Brain microvascular endothelial cell (primary cell): ENCODE measurements around the gene FYN.

Experiments
- DNase-seq: peaks from one replicate; pipeline ENCODE4 v3.0.0-alpha.2; 2020
- H3K27ac ChIP-seq: fragments of 250-450 bp; sonication (Bioruptor Pico); 2 replicates; pipeline ENCODE4 v1.5.1; 2020; ENCODE audit warnings: mild to moderate bottlenecking, moderate library complexity
- H3K27me3 ChIP-seq: fragments of 250-450 bp; sonication (Bioruptor Pico); replicated peaks from 2 replicates; pipeline ENCODE4 v1.5.1; 2020; ENCODE audit warnings: mild to moderate bottlenecking
- H3K36me3 ChIP-seq: fragments of 250-450 bp; sonication (Bioruptor Pico); replicated peaks from 2 replicates; pipeline ENCODE4 v1.5.1; 2020; ENCODE audit warnings: mild to moderate bottlenecking
- H3K4me3 ChIP-seq: 2 replicates; pipeline ENCODE4 v1.5.1; 2011; ENCODE audit warnings: low read depth, mild to moderate bottlenecking, control low read depth, low read length, moderate library complexity
- CTCF ChIP-seq: IDR thresholded peaks from 2 replicates; pipeline ENCODE4 v1.5.1; 2011; ENCODE audit warnings: low read depth, mild to moderate bottlenecking, moderate library complexity, low read length, control low read depth, inconsistent platforms; ENCODE audit errors: missing control alignments
- in situ Hi-C: cut with HindIII; loops from 2 replicates; pipeline ENCODE4 v1.10.0; 2017; ENCODE audit warnings: low sequenced_read_pairs, low pct_ligation_motif_present

The FYN gene

GRCh38 chr6:111818539-111819226, 54.6 kb downstream of the FYN start:
- in situ Hi-C loops: no loop called here
- no peak for DNase-seq

GRCh38 chr6:111817451-111818120, 55.7 kb downstream of the FYN start:
- no peaks in the 10 kb centered on the region for H3K36me3 ChIP-seq
- no peaks in the 10 kb centered on the region for H3K27me3 ChIP-seq
- no peak overlapping the region for H3K27ac ChIP-seq
- H3K4me3 ChIP-seq: no peak overlapping the region
- no peak for TF ChIP-seq CTCF
- in situ Hi-C loops: no loop called here
- no peak for DNase-seq

More at GRCh38 chr6:111818539-111819226, 54.6 kb downstream of the FYN start:
- TF ChIP-seq CTCF: no peak
- Histone ChIP-seq H3K4me3 (no peak overlapping the region), H3K36me3 (no peaks in the 10 kb centered on the region), H3K27ac (no peak overlapping the region), H3K27me3 (no peaks in the 10 kb centered on the region)

DNA sequence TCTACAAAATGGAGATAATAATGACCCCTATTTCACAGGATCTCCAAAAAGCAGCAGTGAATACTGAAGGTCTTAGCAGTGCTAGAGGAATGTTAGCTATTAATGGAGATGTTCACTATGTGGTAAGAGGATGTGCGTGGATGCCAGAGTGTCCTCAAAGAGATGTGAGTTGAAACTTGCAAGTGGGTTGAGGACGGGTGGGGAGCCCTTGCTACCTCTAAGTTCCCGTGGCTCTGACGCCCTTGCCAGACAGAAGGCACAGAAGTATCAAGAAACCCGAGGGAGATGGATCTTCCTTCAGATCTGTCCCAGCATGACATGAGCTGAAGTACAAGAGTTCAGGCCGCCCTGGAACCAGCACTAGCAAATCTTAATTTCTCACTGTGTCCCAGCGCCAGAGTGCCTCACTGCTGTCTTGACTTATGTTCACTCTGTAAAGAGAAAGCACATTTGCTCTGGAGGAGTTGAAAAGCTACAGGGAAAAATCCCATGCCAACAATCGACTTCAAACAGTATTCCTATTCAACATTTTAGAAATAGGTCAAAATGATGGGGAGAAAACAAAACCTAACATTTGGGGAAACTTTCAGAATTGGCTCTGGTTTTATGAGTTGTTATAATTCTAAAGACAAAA, 59.5 kb downstream of the FYN start:
- Histone ChIP-seq H3K36me3 (no peaks in the 10 kb centered on the region), H3K27ac (peak overlapping the region; percentile 49), H3K27me3 (no peaks in the 10 kb centered on the region), H3K4me3 (no peak overlapping the region)
- in situ Hi-C loops: no loop called here
- DNase-seq: no peak
- TF ChIP-seq CTCF: no peak

DNA sequence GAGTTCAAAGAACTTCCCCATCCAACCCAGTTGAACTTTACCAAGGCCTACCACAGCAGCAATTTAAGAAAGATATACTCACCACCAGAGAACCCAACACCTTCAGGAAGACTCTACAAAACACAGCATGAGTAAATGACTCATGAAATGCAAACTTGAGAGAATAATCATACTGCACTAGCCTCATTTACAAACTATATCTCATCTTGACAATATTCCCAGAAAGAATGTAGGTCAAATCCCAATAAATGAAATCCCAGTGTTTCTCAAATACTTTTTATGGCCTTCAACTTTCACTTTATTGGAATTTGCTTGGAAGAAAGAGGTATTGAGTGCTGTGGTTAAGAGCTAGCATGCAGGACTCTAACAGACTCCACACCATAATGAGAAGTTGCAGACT, 60.0 kb downstream of the FYN start:
- TF ChIP-seq CTCF: no peak
- DNase-seq: no peak
- H3K4me3 ChIP-seq: no peak overlapping the region
- in situ Hi-C loops: no loop called here
- no peaks in the 10 kb centered on the region for H3K36me3 ChIP-seq
- no peaks in the 10 kb centered on the region for H3K27me3 ChIP-seq
- H3K27ac ChIP-seq: peak overlapping the region; percentile 49

DNA sequence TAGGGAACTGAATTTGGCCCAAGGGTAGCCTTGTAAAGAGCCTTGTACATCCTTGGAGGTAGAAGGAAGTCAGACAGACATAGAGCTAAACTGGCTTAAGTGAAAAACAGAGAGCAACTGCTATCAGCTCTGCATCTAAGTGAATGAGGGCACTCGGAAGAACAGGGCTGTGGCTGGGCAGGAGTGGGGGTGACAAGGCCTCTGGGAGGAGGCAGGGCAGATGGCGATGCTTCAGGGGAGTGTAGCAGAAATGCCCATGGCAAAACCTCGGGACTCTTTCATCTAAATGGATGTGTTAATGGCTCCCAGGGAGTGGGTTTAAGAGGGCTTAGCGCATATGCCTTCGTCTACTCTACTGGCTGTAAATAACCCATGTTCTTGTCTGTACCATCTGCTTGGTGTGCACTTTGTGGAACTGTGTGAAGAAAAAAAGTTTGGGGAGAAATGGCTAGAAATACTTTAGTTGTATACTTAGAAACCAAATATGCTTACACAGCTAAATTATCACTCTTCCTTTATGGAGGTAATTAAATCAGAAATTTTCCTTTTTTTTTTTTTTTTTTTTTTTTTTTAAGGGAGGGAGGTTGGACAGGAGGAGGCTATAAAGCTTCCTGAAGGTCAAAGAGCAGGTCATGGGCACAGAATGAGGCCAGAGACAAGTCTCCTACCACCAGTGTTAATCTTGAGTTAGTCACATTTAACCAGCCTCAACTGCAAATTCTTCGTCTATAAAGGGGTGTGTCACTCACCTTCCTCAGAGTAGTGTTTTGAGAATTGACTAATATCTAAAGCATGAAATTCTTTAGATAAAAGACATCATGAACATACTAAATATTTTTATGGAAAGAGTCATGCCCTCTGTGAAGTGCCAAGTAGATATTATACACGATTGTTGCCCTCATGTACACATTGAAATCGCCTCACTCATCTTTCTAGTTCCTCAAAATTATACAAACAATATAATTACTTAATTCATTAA, 60.9 kb downstream of the FYN start:
- TF ChIP-seq CTCF: no peak
- Histone ChIP-seq H3K36me3 (no peaks in the 10 kb centered on the region), H3K27ac (peak overlapping the region; percentile 49), H3K27me3 (no peaks in the 10 kb centered on the region), H3K4me3 (no peak overlapping the region)
- DNase-seq: peak; percentile 40
- in situ Hi-C loops: no loop called here
